ENCODE data around the gene KPNA6.
A peak's percentile ranks its signal among the peaks of the same experiment; 100 is the strongest.

Gene KPNA6

DNA sequence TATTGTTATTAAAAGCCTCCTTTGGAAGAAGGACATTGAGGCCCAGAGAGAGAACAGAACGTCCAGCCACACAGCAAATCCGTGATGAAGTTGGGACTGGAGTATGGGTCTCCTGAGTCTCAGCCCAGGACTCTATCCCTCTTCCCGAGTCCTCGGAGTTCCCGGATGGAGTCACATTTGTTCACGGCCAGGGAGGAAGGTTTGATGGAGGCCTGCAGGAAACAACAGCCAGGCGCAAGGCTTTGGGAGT lies 71.3 kb downstream of the KPNA6 start:
- TF ChIP-seq, protein P1, sequence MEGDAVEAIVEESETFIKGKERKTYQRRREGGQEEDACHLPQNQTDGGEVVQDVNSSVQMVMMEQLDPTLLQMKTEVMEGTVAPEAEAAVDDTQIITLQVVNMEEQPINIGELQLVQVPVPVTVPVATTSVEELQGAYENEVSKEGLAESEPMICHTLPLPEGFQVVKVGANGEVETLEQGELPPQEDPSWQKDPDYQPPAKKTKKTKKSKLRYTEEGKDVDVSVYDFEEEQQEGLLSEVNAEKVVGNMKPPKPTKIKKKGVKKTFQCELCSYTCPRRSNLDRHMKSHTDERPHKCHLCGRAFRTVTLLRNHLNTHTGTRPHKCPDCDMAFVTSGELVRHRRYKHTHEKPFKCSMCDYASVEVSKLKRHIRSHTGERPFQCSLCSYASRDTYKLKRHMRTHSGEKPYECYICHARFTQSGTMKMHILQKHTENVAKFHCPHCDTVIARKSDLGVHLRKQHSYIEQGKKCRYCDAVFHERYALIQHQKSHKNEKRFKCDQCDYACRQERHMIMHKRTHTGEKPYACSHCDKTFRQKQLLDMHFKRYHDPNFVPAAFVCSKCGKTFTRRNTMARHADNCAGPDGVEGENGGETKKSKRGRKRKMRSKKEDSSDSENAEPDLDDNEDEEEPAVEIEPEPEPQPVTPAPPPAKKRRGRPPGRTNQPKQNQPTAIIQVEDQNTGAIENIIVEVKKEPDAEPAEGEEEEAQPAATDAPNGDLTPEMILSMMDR (IDR thresholded peaks at IDR 0.05; ENCODE audit: low read depth, low read length) = no peak
- H3K4me3 ChIP-seq (ENCODE audit: low read depth, low read length) = peak overlapping the region; percentile 77

DNA sequence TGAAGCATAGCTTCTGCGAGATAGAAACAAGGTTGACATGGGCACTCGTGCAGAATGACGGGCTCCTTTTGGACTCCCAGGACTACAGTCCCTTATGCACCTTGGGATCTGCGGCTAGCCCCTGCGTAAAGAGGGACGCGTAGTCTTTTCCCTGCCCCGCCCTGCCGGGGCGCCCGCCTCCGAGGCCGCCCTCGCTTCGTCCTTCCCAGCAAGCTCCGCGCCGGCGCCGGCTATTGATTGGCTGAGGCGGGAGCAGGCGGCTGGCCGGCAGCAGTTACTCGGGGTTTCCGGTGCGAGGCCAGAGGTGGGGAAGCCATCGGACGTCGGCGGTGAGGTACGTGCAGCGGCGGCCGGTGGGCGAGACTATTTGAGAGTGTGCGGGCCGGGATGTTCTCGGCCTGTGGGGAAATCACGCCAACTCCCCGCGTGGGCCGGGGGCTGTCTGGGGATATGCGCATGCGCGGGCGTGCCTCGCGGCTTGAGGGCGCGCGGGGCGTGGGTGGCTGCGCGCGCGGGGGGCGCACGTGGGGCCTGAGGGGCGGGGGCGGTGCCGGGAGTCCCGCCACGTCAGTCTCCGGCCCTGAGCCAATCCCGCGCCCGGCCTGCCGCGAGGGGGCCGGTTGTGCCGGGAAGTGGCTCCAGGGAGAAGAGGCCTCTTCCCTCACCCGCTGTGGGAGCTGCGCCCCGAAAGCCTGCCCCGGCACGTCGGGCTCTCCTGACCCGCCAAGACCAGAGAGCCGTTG lies 71.8 kb downstream of the KPNA6 start, which contains the start of gene TXLNA:
Gene TXLNA (plus strand): TSS at position 233 of the 743 bp plus-strand sequence. CDS start 671 bp downstream, outside the sequence.
- H3K4me3 ChIP-seq (ENCODE audit: low read depth, low read length) = peak within 1 kb of the TSS; percentile 77
- TF ChIP-seq, protein P1 (IDR thresholded peaks at IDR 0.05; ENCODE audit: low read depth, low read length) = no peak

DNA sequence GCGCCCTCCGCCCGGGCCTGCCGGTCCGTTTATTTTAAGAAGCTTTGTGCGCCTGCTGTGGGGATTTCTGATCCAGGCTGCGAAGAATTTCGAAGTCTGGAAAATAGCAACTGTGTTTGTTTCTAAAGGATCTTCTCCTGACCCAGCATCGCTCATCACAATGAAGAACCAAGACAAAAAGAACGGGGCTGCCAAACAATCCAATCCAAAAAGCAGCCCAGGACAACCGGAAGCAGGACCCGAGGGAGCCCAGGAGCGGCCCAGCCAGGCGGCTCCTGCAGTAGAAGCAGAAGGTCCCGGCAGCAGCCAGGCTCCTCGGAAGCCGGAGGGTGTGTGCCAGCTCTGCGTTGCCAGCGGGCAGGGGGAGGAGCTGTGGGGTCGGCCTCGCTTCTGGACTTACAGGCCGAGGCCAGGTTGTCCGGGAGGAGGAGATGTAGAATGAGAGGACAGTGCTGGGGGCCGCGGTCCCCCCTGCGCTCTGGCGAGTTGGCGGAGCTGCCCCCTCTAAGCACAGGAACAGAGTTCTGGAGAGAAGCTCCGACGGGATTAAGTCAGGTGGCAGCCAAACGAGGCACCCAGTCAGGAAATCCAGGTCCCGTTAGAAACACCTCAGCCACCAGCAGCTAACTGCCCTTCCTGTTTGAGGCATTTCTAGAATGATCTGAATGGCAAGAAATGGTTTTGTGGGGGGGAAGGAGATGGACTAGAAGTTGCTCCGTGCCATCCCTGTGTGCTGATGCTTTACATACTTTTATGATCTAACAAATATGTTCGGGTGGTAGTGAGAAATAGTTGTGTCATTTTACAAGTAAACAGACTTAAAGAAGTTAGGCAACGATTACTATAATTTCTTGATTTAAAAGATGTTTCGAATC lies 72.6 kb downstream of the KPNA6 start:
- peak overlapping the region; percentile 77 for H3K4me3 ChIP-seq (ENCODE audit: low read depth, low read length)
- TF ChIP-seq, protein P1 (IDR thresholded peaks at IDR 0.05; ENCODE audit: low read depth, low read length) = no peak

DNA sequence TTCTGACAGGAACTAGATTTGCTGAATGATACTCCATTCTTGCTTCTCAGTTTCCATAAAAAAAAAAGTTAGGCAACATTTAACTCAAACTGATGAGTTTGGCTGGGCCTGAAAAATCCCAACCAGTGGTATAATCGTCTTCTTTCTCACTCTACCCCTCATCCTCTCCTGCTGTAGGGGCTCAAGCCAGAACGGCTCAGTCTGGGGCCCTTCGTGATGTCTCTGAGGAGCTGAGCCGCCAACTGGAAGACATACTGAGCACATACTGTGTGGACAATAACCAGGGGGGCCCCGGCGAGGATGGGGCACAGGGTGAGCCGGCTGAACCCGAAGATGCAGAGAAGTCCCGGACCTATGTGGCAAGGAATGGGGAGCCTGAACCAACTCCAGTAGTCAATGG lies 73.2 kb downstream of the KPNA6 start:
- TF ChIP-seq, protein P1 (IDR thresholded peaks at IDR 0.05; ENCODE audit: low read depth, low read length) = no peak
- H3K4me3 ChIP-seq (ENCODE audit: low read depth, low read length) = peak overlapping the region; percentile 77

DNA sequence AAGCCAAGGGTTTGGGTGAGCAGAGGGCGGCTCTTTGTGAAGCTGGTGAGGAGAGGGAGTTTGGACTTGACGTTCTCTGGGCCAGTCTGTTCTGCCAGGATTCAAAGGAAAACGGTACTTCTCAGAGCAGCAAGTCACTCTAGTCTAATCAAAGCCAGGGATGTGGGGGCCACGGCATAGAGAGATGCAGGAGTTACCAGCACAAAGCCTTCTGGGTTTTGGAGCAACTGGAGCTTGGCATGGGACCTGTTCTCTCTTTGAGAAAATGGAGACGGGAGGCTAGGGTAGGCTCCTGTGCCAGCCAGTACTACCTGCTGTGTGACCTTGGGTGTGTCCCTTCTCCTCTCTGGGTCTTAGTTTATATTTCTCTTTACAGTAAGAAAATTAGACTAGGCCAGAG lies 73.7 kb downstream of the KPNA6 start:
- peak overlapping the region; percentile 34 for H3K4me3 ChIP-seq (ENCODE audit: low read depth, low read length)
- TF ChIP-seq, protein P1 (IDR thresholded peaks at IDR 0.05; ENCODE audit: low read depth, low read length) = no peak

DNA sequence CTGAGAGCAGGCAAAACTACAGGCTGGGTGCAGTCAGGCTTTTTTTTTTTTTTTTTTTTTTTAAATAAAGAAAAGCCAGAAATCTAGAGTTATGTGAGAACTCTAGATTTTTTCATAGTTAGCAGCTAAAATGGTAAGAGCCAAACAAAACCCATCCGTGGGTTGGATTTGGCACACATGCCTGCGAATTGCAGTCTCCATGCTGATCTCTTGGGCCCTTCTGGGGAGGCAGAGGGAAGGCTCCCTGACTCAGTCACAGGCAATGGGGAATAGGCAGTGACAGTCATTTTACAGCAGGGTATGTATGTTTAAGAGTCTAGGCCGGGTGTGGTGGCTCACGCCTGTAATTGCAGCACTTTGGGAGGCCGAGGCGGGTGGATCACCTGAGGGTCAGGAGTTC lies 74.2 kb downstream of the KPNA6 start:
- peak overlapping the region; percentile 34 for H3K4me3 ChIP-seq (ENCODE audit: low read depth, low read length)
- TF ChIP-seq, protein P1 (IDR thresholded peaks at IDR 0.05; ENCODE audit: low read depth, low read length) = no peak

DNA sequence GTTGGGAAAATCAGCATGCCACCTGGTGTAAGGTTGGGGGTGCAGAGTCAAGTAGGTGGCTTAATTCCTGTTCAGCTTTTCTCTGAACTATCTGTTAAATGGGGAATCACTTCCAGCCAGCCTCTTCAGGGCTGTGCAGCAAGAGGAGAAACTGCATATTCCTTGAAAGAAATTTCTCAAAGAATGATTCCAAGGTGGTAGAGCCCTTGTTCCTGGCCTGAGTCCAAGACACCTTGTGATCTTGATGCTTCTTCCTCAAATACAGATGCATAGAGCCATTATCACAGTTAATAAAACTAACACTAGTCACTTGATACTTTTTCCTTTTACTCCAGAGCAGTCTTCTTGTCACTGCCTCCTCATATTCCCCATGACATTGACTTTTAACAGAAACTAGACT lies 76.8 kb downstream of the KPNA6 start:
- H3K4me3 ChIP-seq (ENCODE audit: low read depth, low read length) = no peak overlapping the region
- TF ChIP-seq, protein P1 (IDR thresholded peaks at IDR 0.05; ENCODE audit: low read depth, low read length) = no peak

Data from WI38 (cell line).